AG04450 (cell line): ENCODE results near the gene ZBTB6. TPM values are rescaled to one million over a fixed set of nuclear protein-coding genes. Genes with fewer than 3 reads are reported as not detected.

Experiments used
- CTCF ChIA-PET: fragments of 300-600, 350-600 bp; formaldehyde crosslinking; extraction: SDS; loops from one replicate; lab custom pipeline; 2022; ENCODE audit warnings: antibody characterized with exemption, inconsistent platforms; lab: Charles Lee
- POLR2A ChIA-PET: fragments of 350-600 bp; formaldehyde crosslinking; extraction: SDS; loops from one replicate; lab custom pipeline; 2021; ENCODE audit warnings: antibody characterized with exemption, inconsistent platforms; lab: Yijun Ruan, JAX
- DNase-seq: peaks from one replicate; pipeline ENCODE4 v3.0.0-alpha.2; 2011; ENCODE audit warnings: low read depth, low spot score
- H3K27ac ChIP-seq: one replicate; pipeline ENCODE4 v1.5.1; 2012; ENCODE audit warnings: low read depth, low read length, control low read depth
- H3K27me3 ChIP-seq: one replicate; pipeline ENCODE4 v1.6.0; 2012; ENCODE audit warnings: low read length; ENCODE audit not compliant: control insufficient read depth, insufficient read depth
- H3K4me3 ChIP-seq: 2 replicates; pipeline ENCODE4 v1.5.1; 2011; ENCODE audit warnings: mild to moderate bottlenecking, low read depth, low read length, control low read depth
- H3K9me3 ChIP-seq: 2 replicates; pipeline ENCODE4 v1.5.1; 2012; ENCODE audit warnings: low read length; ENCODE audit not compliant: control insufficient read depth, insufficient read depth
- CTCF ChIP-seq: IDR thresholded peaks from 2 replicates; pipeline ENCODE4 v1.5.1; 2011; ENCODE audit warnings: low read depth, low read length, control low read depth, inconsistent platforms
- polyA plus RNA-seq: library from polyadenylated mRNA; depleted of rRNA; stranded (reverse); fragments of >200 nt; gene quantifications from 2 replicates; pipeline ENCODE4 v1.2.3, GENCODE V29; 2011

ZBTB6 gene
- polyA plus RNA-seq, 1 experiment: 8.3 TPM

GRCh38 chr9:122936883-122937282, 23.8 kb upstream of the ZBTB6 start:
- Histone ChIP-seq H3K27me3 (no peaks in the 10 kb centered on the region), H3K9me3 (no peaks in the 10 kb centered on the region), H3K27ac (no peak overlapping the region), H3K4me3 (no peak overlapping the region)
- POLR2A ChIA-PET: no interaction called here
- TF ChIP-seq CTCF: no peak
- CTCF ChIA-PET: interaction anchor here (1.4 kb wide), 1 partner anchor 54 kb away, joined by 3 read pairs; no protein-coding TSS in a partner anchor
- DNase-seq: no peak

DNA sequence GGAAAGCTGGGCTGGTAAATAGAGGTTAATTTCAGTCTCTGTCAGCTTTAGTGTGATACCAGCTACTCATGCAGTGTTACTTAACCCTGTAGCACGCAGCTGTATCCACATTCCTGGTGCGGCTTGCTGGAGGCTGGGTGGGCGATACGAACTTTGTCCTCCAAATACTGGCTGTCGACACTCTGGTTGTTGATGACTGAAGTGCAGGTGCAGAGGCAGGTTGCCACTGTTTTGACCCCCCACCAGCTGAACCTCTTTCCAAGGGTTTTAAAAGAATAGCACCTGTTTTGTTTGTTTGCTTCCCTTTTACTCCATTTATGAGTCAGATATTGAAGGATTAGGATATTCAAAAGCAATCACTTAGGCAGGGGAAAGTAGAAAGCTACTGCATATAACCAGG, 23.3 kb upstream of the ZBTB6 start:
- no peak for DNase-seq
- no peak overlapping the region for H3K4me3 ChIP-seq
- POLR2A ChIA-PET: no interaction called here
- H3K27ac ChIP-seq: no peak overlapping the region
- CTCF ChIA-PET: interaction anchor here (1.4 kb wide), 1 partner anchor 54 kb away, joined by 3 read pairs; no protein-coding TSS in a partner anchor
- no peaks in the 10 kb centered on the region for H3K9me3 ChIP-seq
- no peaks in the 10 kb centered on the region for H3K27me3 ChIP-seq
- no peak for TF ChIP-seq CTCF

- Histone ChIP-seq H3K27me3 (no peaks in the 10 kb centered on the region), H3K9me3 (peaks cover 3% of the 10 kb centered on the region; the same call in 1 of the 2 replicates), H3K4me3 (peak within 1 kb of the TSS; percentile 92), H3K27ac (peak within 1 kb of the TSS; percentile 75)
- no peak for DNase-seq
- TF ChIP-seq CTCF: 0 out of 2 replicates have a peak, but pooled peaks have one; percentile 6
- POLR2A ChIA-PET: interaction anchor here (0.6 to 3.5 kb wide), 6 partner anchors 9 to 525 kb away, joined by 3 to 38 read pairs (median 8); partner anchors contain the start of genes RABGAP1 and ZBTB6
- CTCF ChIA-PET: interaction anchor here (0.9 to 2.5 kb wide), 3 partner anchors 10 to 418 kb away, joined by 3 to 8 read pairs (median 3); no protein-coding TSS in a partner anchor
Observed at GRCh38 chr9:122931226-122932121, 18.4 kb upstream of the ZBTB6 start, which contains the start of gene ZBTB26. Gene ZBTB26, minus strand, starts transcription at chr9:122931512. Its CDS starts 11,578 bp downstream, at chr9:122919934.

DNA sequence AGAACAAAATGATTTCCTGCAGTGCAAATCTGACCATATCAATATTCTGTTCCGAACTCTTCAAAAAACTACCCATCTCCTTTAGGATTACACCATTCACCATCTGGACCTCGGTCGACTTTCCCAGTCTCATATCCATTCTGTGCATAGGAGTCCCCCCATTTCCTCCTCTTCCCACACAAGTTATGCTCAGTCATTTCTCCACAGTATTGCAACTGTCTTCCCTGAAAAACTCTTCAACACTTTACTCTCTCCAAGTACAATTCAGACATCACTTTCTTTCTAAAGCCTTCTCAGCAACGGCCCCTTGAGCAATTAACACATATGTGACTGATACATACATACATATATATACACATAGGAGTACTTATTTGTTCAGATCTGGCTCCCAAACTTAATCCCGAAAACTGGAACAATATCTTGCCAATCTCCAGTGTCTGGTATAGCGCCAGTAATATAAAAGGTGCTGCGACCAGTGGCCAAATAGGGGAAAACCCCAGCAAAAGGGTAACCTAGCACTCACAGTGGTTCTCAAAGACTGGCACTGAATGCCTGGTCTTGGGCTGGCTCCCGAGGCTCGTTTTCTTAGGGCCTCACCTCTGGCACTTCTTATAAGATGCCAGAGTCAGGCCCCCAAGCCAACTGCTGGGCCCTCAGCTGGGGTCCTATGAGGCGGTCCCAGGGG, 17.6 kb upstream of the ZBTB6 start:
- H3K9me3 ChIP-seq: peaks cover 3% of the 10 kb centered on the region; the same call in 1 of the 2 replicates
- ChIA-PET POLR2A (interaction anchor here (0.8 to 3.5 kb wide), 4 partner anchors 10 to 61 kb away, joined by 3 to 38 read pairs (median 13); partner anchors contain the start of genes RABGAP1 and ZBTB6), CTCF (interaction anchor here (0.9 kb wide), 1 partner anchor 419 kb away, joined by 3 read pairs; no protein-coding TSS in a partner anchor)
- no peaks in the 10 kb centered on the region for H3K27me3 ChIP-seq
- no peak for TF ChIP-seq CTCF
- DNase-seq: no peak
- peak overlapping the region; percentile 75 for H3K27ac ChIP-seq
- peak overlapping the region; percentile 92 for H3K4me3 ChIP-seq
